Left ventricle myocardium inferior (tissue), 1 donor: ENCODE results near the gene ZNF514. TPM values are rescaled to one million over a fixed set of nuclear protein-coding genes. Genes with fewer than 3 reads are reported as not detected.

Experiments used
- DNase-seq: peaks from one replicate; pipeline ENCODE4 v3.0.0-alpha.2; 2020
- H3K27ac ChIP-seq: fragments of 200-600 bp; replicated peaks from 2 replicates; pipeline ENCODE4 v1.8.0; 2021
- H3K27me3 ChIP-seq: fragments of 200-600 bp; 2 replicates; pipeline ENCODE4 v1.8.0; 2021; ENCODE audit warnings: low read depth
- H3K36me3 ChIP-seq: fragments of 200-600 bp; 2 replicates; pipeline ENCODE4 v1.8.0; 2021
- H3K4me1 ChIP-seq: fragments of 200-600 bp; 2 replicates; pipeline ENCODE4 v1.8.0; 2021
- H3K4me3 ChIP-seq: fragments of 200-600 bp; 2 replicates; pipeline ENCODE4 v1.8.0; 2021; ENCODE audit warnings: mild to moderate bottlenecking, moderate library complexity
- H3K9me3 ChIP-seq: fragments of 200-600 bp; replicated peaks from 2 replicates; pipeline ENCODE4 v1.8.0; 2021
- intact Hi-C: fragments of 100-400 bp; cut with micrococcal nuclease; formaldehyde crosslinking; loops from one replicate; pipeline ENCODE4 v1.11.0; 2022
- total RNA-seq: library from RNA; stranded (reverse); fragmentation: NEBNext Ultra II Directional; extraction: Animal tissue kit (Norgen Biotek cat#: 25700); gene quantifications from one replicate; pipeline ENCODE4 v1.2.1, GENCODE V29; 2021
- TF ChIP-seq, protein P1 (sequence below): fragments of 200-600 bp; IDR thresholded peaks from 2 replicates; pipeline ENCODE4 v1.8.0; 2021; ENCODE audit warnings: antibody characterized with exemption, mild to moderate bottlenecking, borderline replicate concordance
- donor health status: DM: no; HTN: yes; CAD: no; lungs with severe emphysema.

Gene ZNF514
- total RNA-seq, 1 donor from 2014 or later = 15.1 TPM

DNA sequence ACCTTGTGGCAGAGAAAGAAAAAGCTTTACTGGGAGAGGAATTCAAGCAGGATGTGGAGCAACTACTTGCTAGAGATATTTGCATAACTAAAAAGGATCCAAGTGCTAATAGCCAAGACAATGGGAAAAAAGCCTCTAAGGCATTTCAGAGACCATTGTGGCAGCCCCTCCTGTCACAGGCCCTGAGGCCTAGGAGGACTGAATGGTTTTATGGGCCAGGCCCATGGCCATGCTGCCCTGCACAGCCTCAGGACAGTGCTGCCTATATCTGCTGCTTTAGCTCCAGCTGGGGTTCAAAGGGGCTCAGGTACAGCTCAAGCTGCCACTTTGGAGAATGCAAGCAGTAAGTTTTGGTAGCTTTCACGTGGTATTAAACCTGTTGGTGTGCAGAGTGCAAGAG is 20.9 kb downstream of the ZNF514 start:
- peaks cover 62% of the 10 kb centered on the region for H3K9me3 ChIP-seq
- intact Hi-C loops = no loop called here
- no peak overlapping the region for H3K27ac ChIP-seq
- H3K4me1 ChIP-seq = no peaks in the 10 kb centered on the region
- no peak overlapping the region for H3K4me3 ChIP-seq
- TF ChIP-seq, protein P1, sequence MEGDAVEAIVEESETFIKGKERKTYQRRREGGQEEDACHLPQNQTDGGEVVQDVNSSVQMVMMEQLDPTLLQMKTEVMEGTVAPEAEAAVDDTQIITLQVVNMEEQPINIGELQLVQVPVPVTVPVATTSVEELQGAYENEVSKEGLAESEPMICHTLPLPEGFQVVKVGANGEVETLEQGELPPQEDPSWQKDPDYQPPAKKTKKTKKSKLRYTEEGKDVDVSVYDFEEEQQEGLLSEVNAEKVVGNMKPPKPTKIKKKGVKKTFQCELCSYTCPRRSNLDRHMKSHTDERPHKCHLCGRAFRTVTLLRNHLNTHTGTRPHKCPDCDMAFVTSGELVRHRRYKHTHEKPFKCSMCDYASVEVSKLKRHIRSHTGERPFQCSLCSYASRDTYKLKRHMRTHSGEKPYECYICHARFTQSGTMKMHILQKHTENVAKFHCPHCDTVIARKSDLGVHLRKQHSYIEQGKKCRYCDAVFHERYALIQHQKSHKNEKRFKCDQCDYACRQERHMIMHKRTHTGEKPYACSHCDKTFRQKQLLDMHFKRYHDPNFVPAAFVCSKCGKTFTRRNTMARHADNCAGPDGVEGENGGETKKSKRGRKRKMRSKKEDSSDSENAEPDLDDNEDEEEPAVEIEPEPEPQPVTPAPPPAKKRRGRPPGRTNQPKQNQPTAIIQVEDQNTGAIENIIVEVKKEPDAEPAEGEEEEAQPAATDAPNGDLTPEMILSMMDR = no peak
- H3K36me3 ChIP-seq = peaks cover 34% of the 10 kb centered on the region
- H3K27me3 ChIP-seq = no peaks in the 10 kb centered on the region
- no peak for DNase-seq

DNA sequence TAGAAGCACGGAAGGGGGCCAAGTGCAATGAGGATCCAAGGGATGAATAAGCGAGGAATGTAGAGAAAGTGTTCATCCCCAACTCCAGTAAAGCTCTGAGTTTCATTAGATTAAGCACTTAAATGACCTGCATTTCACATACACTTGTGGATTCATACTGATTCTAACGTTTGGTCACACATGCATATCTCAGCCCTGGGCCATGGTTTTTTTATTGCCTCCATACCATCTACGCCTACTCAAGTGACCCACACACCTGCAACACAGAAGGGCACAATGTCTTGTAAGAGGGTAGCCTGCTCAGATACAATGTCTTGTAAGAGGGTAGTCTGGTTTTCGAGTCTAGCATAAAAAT is 37.5 kb downstream of the ZNF514 start:
- no peak for DNase-seq
- no peaks in the 10 kb centered on the region for H3K9me3 ChIP-seq
- H3K4me3 ChIP-seq = peak overlapping the region; percentile 96
- intact Hi-C loops = no loop called here
- peaks cover 5% of the 10 kb centered on the region for H3K36me3 ChIP-seq
- TF ChIP-seq, protein P1 = no peak
- no peaks in the 10 kb centered on the region for H3K27me3 ChIP-seq
- H3K27ac ChIP-seq = peak overlapping the region; percentile 97
- peaks cover 48% of the 10 kb centered on the region for H3K4me1 ChIP-seq

DNA sequence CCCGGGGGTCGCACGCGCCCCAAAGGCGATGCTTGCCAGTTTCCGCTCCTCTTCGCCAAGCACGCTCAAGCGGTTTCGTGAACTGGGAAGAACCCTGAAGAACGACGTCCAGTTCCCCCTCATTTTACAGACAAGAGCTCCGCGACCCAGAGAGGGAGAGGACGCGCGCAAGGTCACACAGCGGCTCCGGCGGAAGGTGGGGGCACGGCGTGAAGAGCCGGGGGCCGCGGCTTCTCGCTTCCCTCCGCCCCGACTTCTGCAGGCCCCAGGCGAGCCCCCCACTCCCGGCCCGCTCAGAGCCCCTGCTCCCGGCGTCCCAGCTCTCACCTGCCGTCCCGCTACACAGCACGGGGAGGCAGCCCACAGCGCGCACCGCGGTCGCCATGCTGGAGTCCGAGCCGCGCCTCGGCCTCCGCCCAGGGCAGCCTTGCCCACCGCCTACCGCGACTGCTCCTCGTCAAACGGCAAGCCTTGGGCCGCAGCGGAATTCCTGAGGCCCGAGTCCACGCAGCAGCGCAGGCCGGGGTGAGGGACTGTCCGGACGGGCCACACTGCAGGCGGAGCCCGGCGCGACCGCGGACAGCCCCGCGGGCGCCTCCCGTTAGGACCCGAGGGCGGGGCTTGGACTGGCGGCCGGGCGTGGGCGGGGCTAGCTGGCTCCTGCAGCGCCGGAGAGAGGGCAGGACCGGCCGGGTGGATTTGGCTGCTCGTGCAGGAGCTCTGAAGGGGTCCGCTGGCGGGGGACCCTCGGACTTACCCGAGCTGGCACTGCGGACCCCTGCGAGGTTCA is 38.0 kb downstream of the ZNF514 start, which contains the start of gene MRPS5:
Gene MRPS5, minus strand, starts transcription at position 402 of the 790 bp plus-strand sequence. Its CDS starts 17 bp downstream, at position 385.
- Histone ChIP-seq H3K4me1 (peaks cover 48% of the 10 kb centered on the region), H3K36me3 (peaks cover 11% of the 10 kb centered on the region), H3K4me3 (peak within 1 kb of the TSS; percentile 96), H3K27ac (peak within 1 kb of the TSS; percentile 97), H3K27me3 (no peaks in the 10 kb centered on the region), H3K9me3 (no peaks in the 10 kb centered on the region)
- intact Hi-C loops = no loop called here
- DNase-seq = peak; percentile 90
- TF ChIP-seq, protein P1 = peak; percentile 26

DNA sequence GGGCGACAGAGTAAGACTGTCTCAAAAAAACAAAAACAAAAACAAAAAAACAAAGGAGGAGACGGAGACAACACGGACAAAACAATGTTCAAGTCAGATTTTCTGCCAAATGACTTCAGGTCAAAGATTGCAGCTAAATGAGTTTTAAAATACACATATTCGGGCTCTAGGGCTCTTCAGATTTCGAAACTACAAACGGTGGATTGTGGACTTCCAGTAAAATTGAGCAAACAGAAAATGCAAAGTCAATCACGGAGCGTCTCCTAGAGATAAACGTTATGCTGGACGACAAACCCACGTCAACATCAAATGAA is 38.6 kb downstream of the ZNF514 start:
- Histone ChIP-seq H3K27me3 (no peaks in the 10 kb centered on the region), H3K9me3 (no peaks in the 10 kb centered on the region), H3K4me3 (peak overlapping the region; percentile 96), H3K4me1 (peaks cover 48% of the 10 kb centered on the region), H3K27ac (peak overlapping the region; percentile 97), H3K36me3 (peaks cover 15% of the 10 kb centered on the region)
- TF ChIP-seq, protein P1 = no peak
- intact Hi-C loops = no loop called here
- no peak for DNase-seq

DNA sequence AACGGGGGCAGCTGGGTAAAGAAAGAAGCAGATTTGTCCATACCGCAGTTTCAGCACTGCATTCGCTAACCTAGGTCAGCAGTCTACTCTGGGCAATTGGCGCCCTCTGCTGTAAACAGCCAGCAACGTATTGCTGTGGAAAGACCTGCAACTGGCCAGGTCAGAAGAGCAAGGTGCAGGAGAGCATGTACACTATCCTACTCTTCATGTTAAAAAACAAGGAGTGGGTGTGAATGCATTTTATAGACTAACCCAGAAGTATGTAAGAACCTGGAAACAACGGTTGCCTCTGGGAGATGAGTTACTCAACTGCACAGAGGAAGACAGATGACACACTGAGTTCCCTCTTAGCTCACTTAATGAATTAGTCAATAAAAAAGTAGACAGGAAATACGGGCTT is 44.2 kb downstream of the ZNF514 start:
- DNase-seq = peak; percentile 46
- no peak overlapping the region for H3K27ac ChIP-seq
- TF ChIP-seq, protein P1 = peak; percentile 78
- H3K27me3 ChIP-seq = no peaks in the 10 kb centered on the region
- H3K4me3 ChIP-seq = no peak overlapping the region
- no peaks in the 10 kb centered on the region for H3K9me3 ChIP-seq
- intact Hi-C loops = loop anchor here (5.0 to 10.0 kb wide), 2 partner anchors 91 to 92 kb away; partner anchors contain the start of genes MAL and ZNF892
- peaks cover 57% of the 10 kb centered on the region for H3K36me3 ChIP-seq
- peaks cover 35% of the 10 kb centered on the region for H3K4me1 ChIP-seq
